Bladder microvascular endothelial cell (primary cell): Measurements from ENCODE around the gene CCDC159. TPM values are rescaled to one million over a fixed set of nuclear protein-coding genes. Genes with fewer than 3 reads are reported as not detected.

Experiments
- total RNA-seq: library from RNA; depleted of rRNA; stranded (reverse); fragments of >200 nt; gene quantifications from 2 replicates; pipeline ENCODE4 v1.2.3, GENCODE V29; 2014

The CCDC159 gene
- 6.6 and 9.6 TPM in 2 replicates for total RNA-seq

DNA sequence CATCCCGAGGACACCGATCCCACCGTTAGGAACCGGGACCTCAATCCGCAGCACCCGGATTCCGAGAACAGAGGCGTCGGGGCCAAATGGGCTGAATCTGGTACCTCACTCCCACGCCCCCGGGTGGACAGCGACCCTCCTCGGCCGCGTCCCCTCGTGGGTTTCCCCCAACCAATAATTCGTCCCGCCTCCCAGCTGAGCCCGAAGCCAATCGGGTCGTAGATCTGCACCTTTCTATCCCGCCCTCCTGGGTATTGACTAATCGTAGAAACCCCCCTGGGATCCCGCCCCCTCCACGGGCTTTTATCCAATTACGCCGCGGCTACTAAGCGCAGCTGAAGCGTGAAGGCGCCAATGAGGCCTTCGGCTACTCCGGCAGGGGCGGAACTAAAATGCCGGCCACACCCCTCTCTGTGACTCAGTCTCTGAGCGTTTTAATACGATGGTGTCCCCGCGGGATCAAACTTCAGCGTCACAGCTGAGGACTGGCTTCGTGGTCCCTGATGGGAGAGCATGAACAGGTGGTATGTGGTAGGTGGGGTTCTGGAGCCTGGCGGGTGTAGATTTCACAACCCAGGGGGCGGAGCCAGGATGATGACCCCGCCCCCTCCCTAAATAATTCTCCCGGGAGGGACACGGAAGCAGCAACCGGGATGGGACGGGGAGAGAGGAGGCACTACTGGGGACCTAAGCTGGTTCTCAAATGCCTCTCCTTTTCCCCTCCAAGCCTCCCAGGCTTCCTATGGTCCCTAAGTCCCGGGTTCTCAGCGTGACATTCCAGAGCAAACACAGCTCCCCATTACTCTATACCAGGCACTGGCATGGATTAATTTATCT is at the start of gene CCDC159, which contains the start of gene TMEM205:
CCDC159 (plus strand) TSS at position 416 of the 837 bp plus-strand sequence; CDS start at position 504, 88 bp downstream.
TMEM205 (minus strand) TSS at position 165 of the 837 bp plus-strand sequence. CDS start 649 bp downstream, outside the sequence.

DNA sequence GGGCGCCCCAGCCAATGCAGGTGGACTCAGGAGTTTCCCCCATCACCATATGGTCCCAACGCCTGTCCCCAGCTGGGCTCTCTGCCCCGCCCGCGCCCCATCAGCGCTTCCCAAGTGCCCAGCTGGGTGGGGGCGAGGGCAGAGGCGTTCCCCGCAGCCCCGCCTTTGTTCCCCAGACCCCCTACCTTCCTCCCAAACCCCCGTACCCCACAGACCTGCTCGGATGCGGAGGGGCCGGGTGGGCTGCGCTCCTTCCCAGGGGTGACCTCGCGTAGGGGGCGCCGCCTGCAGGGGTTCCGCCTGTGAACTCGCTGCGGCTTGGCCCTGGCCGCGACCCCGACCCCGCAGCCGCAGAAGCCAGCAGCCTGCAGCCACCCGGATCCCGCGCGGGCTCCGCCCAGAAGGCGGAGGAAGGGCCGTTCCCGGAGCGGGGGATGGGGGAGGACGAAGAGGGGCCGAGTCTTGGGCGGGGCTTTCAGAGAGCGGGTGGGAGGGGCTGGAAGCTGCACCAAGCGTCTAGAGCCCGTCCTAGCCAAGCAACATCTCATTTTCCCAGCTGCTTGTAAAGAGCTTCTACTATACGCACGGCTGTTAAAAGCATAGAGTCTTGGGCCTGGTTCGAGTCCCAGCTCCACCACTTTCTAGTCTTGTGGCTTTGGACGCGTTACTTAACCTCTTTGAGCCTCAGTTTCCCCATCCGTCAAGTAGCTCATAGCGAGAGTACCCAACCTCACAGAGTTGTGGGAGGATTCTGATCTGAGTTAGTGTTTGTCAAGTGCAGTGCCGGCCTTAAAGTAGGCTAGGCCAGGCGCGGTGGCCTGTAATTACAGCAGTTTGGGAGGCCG is 6.8 kb upstream of the CCDC159 start, which contains the start of gene RAB3D:
RAB3D (minus strand) TSS at position 404 of the 845 bp plus-strand sequence. CDS start 2,258 bp downstream, outside the sequence.

DNA sequence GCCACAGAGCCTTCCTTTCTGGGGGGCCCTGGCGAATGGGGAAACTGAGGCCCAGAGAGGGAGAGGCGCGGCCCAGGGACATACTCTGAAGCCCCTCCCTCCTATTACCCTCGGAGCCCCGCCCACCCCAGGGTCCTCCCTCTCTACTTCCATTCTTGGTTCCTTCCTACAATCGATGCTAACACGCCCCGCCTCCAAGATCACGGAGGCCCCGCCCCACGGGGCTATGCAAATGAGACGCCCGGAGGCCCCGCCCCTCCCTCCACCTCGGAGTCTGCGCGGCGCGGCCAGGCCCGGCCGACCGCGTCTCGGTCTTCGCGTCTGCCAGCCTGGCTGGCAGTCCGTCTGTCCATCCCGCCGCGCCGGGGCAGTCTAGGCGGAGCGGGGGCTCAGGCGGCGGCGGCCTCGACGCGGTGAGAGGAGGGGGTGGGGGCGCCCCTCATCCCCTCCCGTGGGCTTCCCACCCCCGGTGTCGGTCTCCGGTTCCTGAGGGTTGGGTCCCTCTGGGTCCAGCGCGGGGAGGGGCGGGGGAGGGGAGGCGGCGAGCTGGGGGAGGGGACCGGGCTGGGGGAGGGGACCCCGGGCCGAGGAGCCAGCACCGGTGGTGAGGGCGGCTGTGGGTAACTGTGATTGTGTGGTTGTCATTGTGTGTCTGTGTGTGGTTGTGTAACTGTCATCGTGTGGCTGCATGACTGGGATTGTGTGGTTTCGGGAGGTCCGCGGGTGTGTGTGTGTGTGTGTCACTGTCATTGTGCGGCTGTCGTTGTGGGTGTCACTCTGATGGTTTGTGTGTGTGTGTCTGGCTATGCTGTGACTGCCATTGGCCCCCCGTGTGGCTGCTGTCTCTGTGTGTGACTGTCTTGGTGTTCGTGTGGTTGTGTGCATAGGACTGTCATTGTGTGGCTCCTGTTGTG is 9.1 kb downstream of the CCDC159 start, which contains the start of gene PLPPR2:
PLPPR2 (plus strand) TSS at position 273 of the 914 bp plus-strand sequence. CDS start 2,242 bp downstream, outside the sequence.

DNA sequence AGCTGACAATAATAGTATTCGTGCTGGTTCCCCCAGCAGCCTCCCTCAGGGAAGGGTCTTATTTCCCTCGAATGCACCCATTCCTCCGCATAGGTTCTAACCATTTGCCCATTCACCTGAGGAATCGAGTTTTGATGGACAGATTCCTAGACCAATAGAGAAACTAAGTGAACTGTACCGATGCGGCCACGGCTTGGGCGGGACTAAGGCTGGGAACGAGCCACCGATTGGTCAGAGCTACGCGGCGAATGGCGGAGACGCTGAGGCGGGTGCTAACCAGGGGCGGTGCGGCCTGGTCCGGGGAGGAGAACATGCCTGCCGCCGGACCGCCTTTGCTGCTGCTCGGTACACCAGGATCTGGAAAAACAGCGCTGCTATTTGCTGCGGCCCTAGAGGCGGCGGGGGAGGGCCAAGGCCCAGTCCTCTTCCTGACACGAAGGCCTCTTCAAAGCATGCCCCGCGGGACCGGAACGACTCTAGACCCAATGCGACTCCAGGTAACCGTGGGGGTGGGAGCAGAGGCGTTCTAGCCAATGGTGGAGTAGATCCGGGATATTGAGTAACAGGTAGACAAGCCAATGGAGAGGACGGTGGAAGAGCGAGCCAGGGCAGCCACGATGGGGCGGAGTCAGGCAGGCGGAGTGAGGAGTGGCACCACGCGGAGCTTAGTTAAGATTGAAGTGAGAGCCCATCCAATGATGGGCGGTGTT is 28.3 kb downstream of the CCDC159 start, which contains the start of gene SWSAP1:
SWSAP1 (plus strand) TSS at position 234 of the 710 bp plus-strand sequence; CDS start at position 249, 15 bp downstream.

Other genes with a start within 250 kb of the CCDC159 start
- gene SPC24, start 190.7 kb upstream of the CCDC159 start, total RNA-seq: 45.8 and 63.1 TPM in 2 replicates
- gene KANK2, start 149.0 kb upstream of the CCDC159 start, total RNA-seq: 28.7 and 125 TPM in 2 replicates
- gene ANGPTL8, start 106.9 kb upstream of the CCDC159 start, total RNA-seq: not detected in 2 replicates
- 73.3 and 155 TPM in 2 replicates for gene DOCK6, start 84.0 kb upstream of the CCDC159 start, total RNA-seq
- not detected in 2 replicates for gene TSPAN16, start 50.4 kb upstream of the CCDC159 start, total RNA-seq
- 37.6 and 82.1 TPM in 2 replicates for gene RAB3D, start 6.9 kb upstream of the CCDC159 start, total RNA-seq
- gene TMEM205, start 251 bp upstream of the CCDC159 start, total RNA-seq: 64.3 and 79.8 TPM in 2 replicates
- 3.4 and 10.8 TPM in 2 replicates for gene PLPPR2, start 8.9 kb downstream of the CCDC159 start, total RNA-seq
- 0.57 and 1.1 TPM in 2 replicates for gene SWSAP1, start 28.1 kb downstream of the CCDC159 start, total RNA-seq
- gene EPOR, start 37.8 kb downstream of the CCDC159 start, total RNA-seq: 5.7 and 5.8 TPM in 2 replicates
- gene RGL3, start 72.8 kb downstream of the CCDC159 start, total RNA-seq: 0.16 and 2.9 TPM in 2 replicates
- under 0.01 and 0.13 TPM in 2 replicates for gene ODAD3, start 88.6 kb downstream of the CCDC159 start, total RNA-seq
- 102 and 189 TPM in 2 replicates for gene PRKCSH, start 89.1 kb downstream of the CCDC159 start, total RNA-seq
- not detected in 2 replicates for gene ELAVL3, start 134.5 kb downstream of the CCDC159 start, total RNA-seq
- gene ZNF653, start 159.3 kb downstream of the CCDC159 start, total RNA-seq: 3.6 and 5.8 TPM in 2 replicates
- 25.8 and 32.9 TPM in 2 replicates for gene ECSIT, start 182.6 kb downstream of the CCDC159 start, total RNA-seq
- gene CNN1, start 192.3 kb downstream of the CCDC159 start, total RNA-seq: 0.63 and 1.9 TPM in 2 replicates
- 13.3 and 14.2 TPM in 2 replicates for gene ELOF1, start 212.7 kb downstream of the CCDC159 start, total RNA-seq
- 0.19 TPM in 1 of 2 replicates, not detected in the other for gene ACP5, start 231.1 kb downstream of the CCDC159 start, total RNA-seq